Subcutaneous abdominal adipose tissue (tissue), 5 donors: ENCODE measurements around the gene ATXN7L1.

ENCODE experiments used
- H3K27ac ChIP-seq: one replicate; pipeline ENCODE4 v1.7.0; 2013; ENCODE audit warnings: low read depth, mild to moderate bottlenecking, inconsistent platforms, low read length, moderate library complexity
- H3K27me3 ChIP-seq, 5 donors: one replicate each; pipeline ENCODE4 v1.7.0; 2013; ENCODE audit warnings: low read length in 5 of 5, inconsistent platforms in 1 of 5; ENCODE audit not compliant: control insufficient read depth in 5 of 5, insufficient read depth in 4 of 5
- H3K36me3 ChIP-seq, 5 donors: one replicate each; pipeline ENCODE4 v1.7.0; 2013; ENCODE audit warnings: low read length in 5 of 5; ENCODE audit not compliant: control insufficient read depth in 5 of 5, insufficient read depth in 5 of 5
- H3K4me1 ChIP-seq, 5 donors: one replicate each; pipeline ENCODE4 v1.7.0; 2013; ENCODE audit warnings: low read length in 5 of 5, mild to moderate bottlenecking in 3 of 5, moderate library complexity in 1 of 5; ENCODE audit not compliant: control insufficient read depth in 5 of 5, insufficient read depth in 5 of 5
- H3K4me3 ChIP-seq, 5 donors: one replicate each; pipeline ENCODE4 v1.7.0; 2013; ENCODE audit warnings: low read length in 5 of 5, low read depth in 1 of 5
- H3K9ac ChIP-seq, 5 donors: one replicate each; pipeline ENCODE4 v1.7.0; 2013; ENCODE audit warnings: low read length in 5 of 5, mild to moderate bottlenecking in 4 of 5, moderate library complexity in 3 of 5
- H3K9me3 ChIP-seq, 5 donors: one replicate each; pipeline ENCODE4 v1.7.0; 2013; ENCODE audit warnings: low read length in 5 of 5; ENCODE audit not compliant: control insufficient read depth in 5 of 5
- donor health status: healthy.
- donor health status: healthy.
- donor health status: healthy.
- donor health status: healthy.
- donor health status: healthy.

Gene ATXN7L1

GRCh38 chr7:105820363-105821066 lies 55.9 kb downstream of the ATXN7L1 start:
- H3K9ac ChIP-seq: no peak overlapping the region
- H3K4me3 ChIP-seq: no peak overlapping the region
- H3K4me1 ChIP-seq: peaks cover 0 to 13% (median 9%) of the 10 kb centered on the region in 5 donors
- H3K9me3 ChIP-seq: no peaks in the 10 kb centered on the region
- peaks cover 0 to 3% (median 0%) of the 10 kb centered on the region in 5 donors for H3K36me3 ChIP-seq
- no peaks in the 10 kb centered on the region for H3K27me3 ChIP-seq
- no peak overlapping the region for H3K27ac ChIP-seq

- Histone ChIP-seq H3K36me3 (peaks cover 0 to 3% (median 0%) of the 10 kb centered on the region in 5 donors), H3K27me3 (no peaks in the 10 kb centered on the region), H3K27ac (no peak overlapping the region), H3K4me3 (no peak overlapping the region), H3K9me3 (no peaks in the 10 kb centered on the region), H3K4me1 (peaks cover 0 to 12% (median 9%) of the 10 kb centered on the region in 5 donors), H3K9ac (no peak overlapping the region)
Measured at GRCh38 chr7:105819559-105819958, 56.8 kb downstream of the ATXN7L1 start.

GRCh38 chr7:105816954-105817615 lies 59.3 kb downstream of the ATXN7L1 start:
- peaks cover 0 to 12% (median 9%) of the 10 kb centered on the region in 5 donors for H3K4me1 ChIP-seq
- no peaks in the 10 kb centered on the region for H3K27me3 ChIP-seq
- H3K9me3 ChIP-seq: no peaks in the 10 kb centered on the region
- peaks cover 0 to 3% (median 0%) of the 10 kb centered on the region in 5 donors for H3K36me3 ChIP-seq
- no peak overlapping the region for H3K9ac ChIP-seq
- H3K27ac ChIP-seq: no peak overlapping the region
- no peak overlapping the region for H3K4me3 ChIP-seq

GRCh38 chr7:105816266-105816843 lies 60.0 kb downstream of the ATXN7L1 start:
- H3K27me3 ChIP-seq: no peaks in the 10 kb centered on the region
- H3K9me3 ChIP-seq: no peaks in the 10 kb centered on the region
- H3K27ac ChIP-seq: no peak overlapping the region
- H3K4me3 ChIP-seq: no peak overlapping the region
- peaks cover 0 to 12% (median 9%) of the 10 kb centered on the region in 5 donors for H3K4me1 ChIP-seq
- H3K36me3 ChIP-seq: peaks cover 0 to 3% (median 0%) of the 10 kb centered on the region in 5 donors
- H3K9ac ChIP-seq: no peak overlapping the region

- Histone ChIP-seq H3K9ac (no peak overlapping the region), H3K27ac (no peak overlapping the region), H3K36me3 (no peaks in the 10 kb centered on the region), H3K9me3 (no peaks in the 10 kb centered on the region), H3K4me1 (peaks cover 0 to 12% (median 9%) of the 10 kb centered on the region in 5 donors), H3K27me3 (no peaks in the 10 kb centered on the region), H3K4me3 (no peak overlapping the region)
Measured at GRCh38 chr7:105815576-105815975, 60.8 kb downstream of the ATXN7L1 start.

GRCh38 chr7:105814481-105814880 lies 61.9 kb downstream of the ATXN7L1 start:
- H3K27ac ChIP-seq: no peak overlapping the region
- no peak overlapping the region for H3K9ac ChIP-seq
- no peaks in the 10 kb centered on the region for H3K9me3 ChIP-seq
- peaks cover 0 to 12% (median 10%) of the 10 kb centered on the region in 5 donors for H3K4me1 ChIP-seq
- no peak overlapping the region for H3K4me3 ChIP-seq
- H3K27me3 ChIP-seq: no peaks in the 10 kb centered on the region
- H3K36me3 ChIP-seq: no peaks in the 10 kb centered on the region

GRCh38 chr7:105811189-105811847 lies 65.1 kb downstream of the ATXN7L1 start:
- Histone ChIP-seq H3K4me1 (peaks cover 0 to 12% (median 10%) of the 10 kb centered on the region in 5 donors), H3K4me3 (no peak overlapping the region), H3K9me3 (no peaks in the 10 kb centered on the region), H3K27ac (no peak overlapping the region), H3K36me3 (no peaks in the 10 kb centered on the region), H3K27me3 (no peaks in the 10 kb centered on the region), H3K9ac (no peak overlapping the region)

- Histone ChIP-seq H3K36me3 (no peaks in the 10 kb centered on the region), H3K9ac (no peak overlapping the region), H3K27ac (no peak overlapping the region), H3K4me3 (no peak overlapping the region), H3K4me1 (peaks cover 0 to 9% (median 5%) of the 10 kb centered on the region in 5 donors), H3K9me3 (no peaks in the 10 kb centered on the region), H3K27me3 (no peaks in the 10 kb centered on the region)
Measured at GRCh38 chr7:105810556-105810955, 65.8 kb downstream of the ATXN7L1 start.

GRCh38 chr7:105808703-105809590 lies 67.5 kb downstream of the ATXN7L1 start:
- peaks cover 0 to 11% (median 5%) of the 10 kb centered on the region in 5 donors for H3K4me1 ChIP-seq
- no peak overlapping the region for H3K4me3 ChIP-seq
- H3K9ac ChIP-seq: no peak overlapping the region
- H3K27me3 ChIP-seq: no peaks in the 10 kb centered on the region
- H3K9me3 ChIP-seq: no peaks in the 10 kb centered on the region
- no peaks in the 10 kb centered on the region for H3K36me3 ChIP-seq
- H3K27ac ChIP-seq: no peak overlapping the region
